Neuronal stem cell (in vitro differentiated cells): ENCODE data around the gene CLEC7A.

Experiments used
- DNase-seq: peaks from one replicate; pipeline ENCODE4 v3.0.0-alpha.2; 2013; ENCODE audit warnings: low spot score
- H2AFZ ChIP-seq: one replicate; pipeline ENCODE4 v1.6.1; 2013; ENCODE audit warnings: mild to moderate bottlenecking, low read length, inconsistent platforms
- H2AK5ac ChIP-seq: 2 replicates; pipeline ENCODE4 v1.6.1; 2013; ENCODE audit warnings: low read depth, mild to moderate bottlenecking, inconsistent platforms, low read length, moderate library complexity, mixed read lengths
- H2BK120ac ChIP-seq: 2 replicates; pipeline ENCODE4 v1.6.1; 2013; ENCODE audit warnings: low read depth, mild to moderate bottlenecking, inconsistent platforms, low read length, moderate library complexity, mixed read lengths
- H2BK12ac ChIP-seq: one replicate; pipeline ENCODE4 v1.6.1; 2013; ENCODE audit warnings: low read length, inconsistent platforms
- H2BK15ac ChIP-seq: 2 replicates; pipeline ENCODE4 v1.6.1; 2013; ENCODE audit warnings: mild to moderate bottlenecking, low read length, inconsistent platforms, mixed read lengths
- H2BK5ac ChIP-seq: one replicate; pipeline ENCODE4 v1.6.1; 2013; ENCODE audit warnings: inconsistent platforms, mild to moderate bottlenecking, low read length, moderate library complexity
- H3K14ac ChIP-seq: one replicate; pipeline ENCODE4 v1.6.1; 2013; ENCODE audit warnings: low read length, inconsistent platforms
- H3K18ac ChIP-seq: 2 replicates; pipeline ENCODE4 v1.6.1; 2013; ENCODE audit warnings: low read length, inconsistent platforms
- H3K23ac ChIP-seq: 2 replicates; pipeline ENCODE4 v1.6.1; 2013; ENCODE audit warnings: low read depth, mild to moderate bottlenecking, mixed read lengths, low read length, inconsistent platforms; ENCODE audit not compliant: poor library complexity
- H3K27ac ChIP-seq: replicated peaks from 3 replicates; pipeline ENCODE4 v1.5.1; 2013; ENCODE audit warnings: low read length, inconsistent platforms
- H3K27me3 ChIP-seq, 3 experiments: 2 replicates each; pipeline ENCODE4 v1.6.1; 2013; ENCODE audit warnings: low read length in 3 of 3, mild to moderate bottlenecking in 2 of 3, inconsistent platforms in 1 of 3, low read depth in 1 of 3, mixed read lengths in 1 of 3, moderate library complexity in 1 of 3; ENCODE audit not compliant: control insufficient read depth in 3 of 3, insufficient read depth in 3 of 3
- H3K36me3 ChIP-seq, 2 donors: replicated peaks in 1 of 2; 2 replicates each; pipeline ENCODE4 v1.6.1; 2013; ENCODE audit warnings: low read length in 2 of 2; ENCODE audit not compliant: control insufficient read depth in 2 of 2, insufficient read depth in 2 of 2
- H3K4ac ChIP-seq: 2 replicates; pipeline ENCODE4 v1.6.1; 2013; ENCODE audit warnings: inconsistent platforms, mild to moderate bottlenecking, low read length, moderate library complexity
- H3K4me1 ChIP-seq, 2 donors: 1 replicate in 1 of 2; 2 replicates in 1 of 2; pipeline ENCODE4 v1.6.1; 2013; ENCODE audit warnings: low read length in 2 of 2, low read depth in 1 of 2; ENCODE audit not compliant: control insufficient read depth in 2 of 2, insufficient read depth in 1 of 2
- H3K4me2 ChIP-seq: one replicate; pipeline ENCODE4 v1.6.1; 2013; ENCODE audit warnings: mild to moderate bottlenecking, low read length, inconsistent platforms; ENCODE audit not compliant: insufficient read depth, poor library complexity, severe bottlenecking
- H3K4me3 ChIP-seq, 2 donors: 2 replicates each; pipeline ENCODE4 v1.5.1; 2013; ENCODE audit warnings: low read length in 2 of 2, mild to moderate bottlenecking in 2 of 2, inconsistent platforms in 1 of 2, moderate library complexity in 1 of 2
- H3K79me1 ChIP-seq: one replicate; pipeline ENCODE4 v1.6.1; 2013; ENCODE audit warnings: low read depth, mild to moderate bottlenecking, inconsistent platforms, low read length, moderate library complexity
- H3K9ac ChIP-seq: one replicate; pipeline ENCODE4 v1.6.1; 2013; ENCODE audit warnings: mild to moderate bottlenecking, low read depth, low read length, inconsistent platforms; ENCODE audit not compliant: poor library complexity
- H3K9me3 ChIP-seq, 2 donors: replicated peaks in 1 of 2; 2 replicates each; pipeline versions ENCODE3 to v1.6.1; 2013; ENCODE audit warnings: low read length in 2 of 2, mild to moderate bottlenecking in 2 of 2, inconsistent platforms in 1 of 2, low read depth in 1 of 2, mixed read lengths in 1 of 2, moderate library complexity in 1 of 2; ENCODE audit not compliant: control insufficient read depth in 2 of 2, insufficient read depth in 1 of 2
- H4K8ac ChIP-seq: one replicate; pipeline ENCODE4 v1.6.1; 2013; ENCODE audit warnings: low read depth, mild to moderate bottlenecking, inconsistent platforms, low read length, moderate library complexity
- H4K91ac ChIP-seq: one replicate; pipeline ENCODE4 v1.6.1; 2013; ENCODE audit warnings: low read length, low read depth, mild to moderate bottlenecking, inconsistent platforms; ENCODE audit not compliant: poor library complexity
- WGBS, 2 donors: extraction: QIAGEN DNeasy Blood & Tissue Kit; methylation state at CpG; one replicate each; pipeline ENCODE4 v1.1.7; 2013; ENCODE audit warnings: missing lambda C conversion rate in 2 of 2, mixed read lengths in 1 of 2; ENCODE audit not compliant: insufficient read length in 2 of 2, insufficient replicate concordance in 1 of 2; ENCODE audit errors: extremely low coverage in 2 of 2; 5-methylcytosine and 5-hydroxymethylcytosine counted together

CLEC7A gene

GRCh38 chr12:10140001-10140400 is 10.0 kb upstream of the CLEC7A start:
- H3K14ac ChIP-seq, result no peak overlapping the region
- H3K4me2 ChIP-seq, result no peak overlapping the region

GRCh38 chr12:10136637-10137205 is 6.7 kb upstream of the CLEC7A start:
- H3K27ac ChIP-seq, result no peak overlapping the region
- H2BK15ac ChIP-seq, result no peak overlapping the region
- no peak overlapping the region for H3K4ac ChIP-seq
- no peak overlapping the region for H2AFZ ChIP-seq
- H3K9ac ChIP-seq, result no peak overlapping the region
- no peak overlapping the region for H3K4me2 ChIP-seq
- no peak overlapping the region for H3K4me3 ChIP-seq
- H2AK5ac ChIP-seq, result no peak overlapping the region
- H2BK5ac ChIP-seq, result no peak overlapping the region
- H3K18ac ChIP-seq, result no peak overlapping the region
- H3K14ac ChIP-seq, result no peak overlapping the region
- no peaks in the 10 kb centered on the region for H3K79me1 ChIP-seq
- H3K36me3 ChIP-seq, result no peaks in the 10 kb centered on the region
- WGBS, 2 donors, result no CpG with 5 or more reads among the region's 13 CpGs
- no peak overlapping the region for H4K91ac ChIP-seq
- no peak overlapping the region for H4K8ac ChIP-seq
- no peak overlapping the region for H3K23ac ChIP-seq
- no peak for DNase-seq
- no peaks in the 10 kb centered on the region for H3K9me3 ChIP-seq
- no peak overlapping the region for H2BK120ac ChIP-seq
- H3K4me1 ChIP-seq, result no peaks in the 10 kb centered on the region
- H2BK12ac ChIP-seq, result no peak overlapping the region
- no peaks in the 10 kb centered on the region for H3K27me3 ChIP-seq

More at GRCh38 chr12:10140001-10140400, 10.0 kb upstream of the CLEC7A start:
- H3K36me3 ChIP-seq, result no peaks in the 10 kb centered on the region
- H2AFZ ChIP-seq, result no peak overlapping the region
- H2AK5ac ChIP-seq, result no peak overlapping the region
- H3K9me3 ChIP-seq, result no peaks in the 10 kb centered on the region
- H3K27ac ChIP-seq, result no peak overlapping the region
- no peak overlapping the region for H3K4ac ChIP-seq
- H3K18ac ChIP-seq, result no peak overlapping the region
- H3K23ac ChIP-seq, result no peak overlapping the region
- WGBS, 2 donors, result no CpG with 5 or more reads among the region's 2 CpGs
- H4K91ac ChIP-seq, result no peak overlapping the region
- no peak overlapping the region for H2BK120ac ChIP-seq
- no peaks in the 10 kb centered on the region for H3K4me1 ChIP-seq
- no peak overlapping the region for H3K9ac ChIP-seq
- no peaks in the 10 kb centered on the region for H3K79me1 ChIP-seq
- no peak overlapping the region for H2BK15ac ChIP-seq
- H3K27me3 ChIP-seq, result peaks cover 0 to 4% (median 0%) of the 10 kb centered on the region in 3 experiments
- peak; percentile 24 for DNase-seq
- H3K4me3 ChIP-seq, result no peak overlapping the region
- H2BK12ac ChIP-seq, result no peak overlapping the region
- no peak overlapping the region for H4K8ac ChIP-seq
- no peak overlapping the region for H2BK5ac ChIP-seq

- no peak overlapping the region for H2BK5ac ChIP-seq
- H3K4me2 ChIP-seq, result no peak overlapping the region
- no peaks in the 10 kb centered on the region for H3K9me3 ChIP-seq
- no peak overlapping the region for H3K4ac ChIP-seq
- no peaks in the 10 kb centered on the region for H3K36me3 ChIP-seq
- no peak overlapping the region for H2BK12ac ChIP-seq
- no peak overlapping the region for H2BK120ac ChIP-seq
- no peak overlapping the region for H2AK5ac ChIP-seq
- no peak overlapping the region for H3K27ac ChIP-seq
- no peak overlapping the region for H4K8ac ChIP-seq
- no peak for DNase-seq
- H3K14ac ChIP-seq, result no peak overlapping the region
- no peak overlapping the region for H3K23ac ChIP-seq
- H3K4me1 ChIP-seq, result no peaks in the 10 kb centered on the region
- H3K4me3 ChIP-seq, result no peak overlapping the region
- no peak overlapping the region for H3K9ac ChIP-seq
- no peak overlapping the region for H2AFZ ChIP-seq
- H3K27me3 ChIP-seq, result no peaks in the 10 kb centered on the region
- H3K79me1 ChIP-seq, result no peaks in the 10 kb centered on the region
- H3K18ac ChIP-seq, result no peak overlapping the region
- WGBS, 2 donors, result no CpG with 5 or more reads among the region's 4 CpGs
- H2BK15ac ChIP-seq, result no peak overlapping the region
- H4K91ac ChIP-seq, result no peak overlapping the region
Measured at GRCh38 chr12:10135126-10135525, 5.1 kb upstream of the CLEC7A start.

GRCh38 chr12:10132850-10133370 is 2.9 kb upstream of the CLEC7A start:
- Histone ChIP-seq H3K27me3 (no peaks in the 10 kb centered on the region), H4K91ac (no peak overlapping the region), H3K23ac (no peak overlapping the region), H2AK5ac (no peak overlapping the region), H3K4me1 (no peaks in the 10 kb centered on the region), H3K36me3 (no peaks in the 10 kb centered on the region), H3K9me3 (no peaks in the 10 kb centered on the region), H3K4me2 (no peak overlapping the region), H3K18ac (no peak overlapping the region), H3K9ac (no peak overlapping the region), H3K4me3 (no peak overlapping the region), H4K8ac (no peak overlapping the region), H3K14ac (no peak overlapping the region), H2BK5ac (no peak overlapping the region), H2BK12ac (no peak overlapping the region), H3K79me1 (no peaks in the 10 kb centered on the region), H2BK120ac (no peak overlapping the region), H2AFZ (no peak overlapping the region), H3K27ac (no peak overlapping the region), H2BK15ac (no peak overlapping the region), H3K4ac (no peak overlapping the region)
- no CpG with 5 or more reads among the region's 6 CpGs for WGBS, 2 donors
- no peak for DNase-seq
